Left renal pelvis (tissue), 4 donors: ENCODE results near the gene NTM. TPM values are rescaled to one million over a fixed set of nuclear protein-coding genes. Genes with fewer than 3 reads are reported as not detected.

Experiments
- DNase-seq, 4 donors: peaks; one replicate each; pipeline ENCODE4 v3.0.0-alpha.2; 2013; ENCODE audit warnings: low read depth in 4 of 4, low spot score in 3 of 4
- polyA plus RNA-seq, 4 donors: library from polyadenylated mRNA; unstranded; fragments of 120-200 nt; gene quantifications; one replicate each; pipeline ENCODE4 v1.2.1, GENCODE V29; 2013; ENCODE audit not compliant: insufficient read length in 4 of 4

The NTM gene
- polyA plus RNA-seq, 4 donors, result 41.2 to 80.3 (median 50.2) TPM

DNA sequence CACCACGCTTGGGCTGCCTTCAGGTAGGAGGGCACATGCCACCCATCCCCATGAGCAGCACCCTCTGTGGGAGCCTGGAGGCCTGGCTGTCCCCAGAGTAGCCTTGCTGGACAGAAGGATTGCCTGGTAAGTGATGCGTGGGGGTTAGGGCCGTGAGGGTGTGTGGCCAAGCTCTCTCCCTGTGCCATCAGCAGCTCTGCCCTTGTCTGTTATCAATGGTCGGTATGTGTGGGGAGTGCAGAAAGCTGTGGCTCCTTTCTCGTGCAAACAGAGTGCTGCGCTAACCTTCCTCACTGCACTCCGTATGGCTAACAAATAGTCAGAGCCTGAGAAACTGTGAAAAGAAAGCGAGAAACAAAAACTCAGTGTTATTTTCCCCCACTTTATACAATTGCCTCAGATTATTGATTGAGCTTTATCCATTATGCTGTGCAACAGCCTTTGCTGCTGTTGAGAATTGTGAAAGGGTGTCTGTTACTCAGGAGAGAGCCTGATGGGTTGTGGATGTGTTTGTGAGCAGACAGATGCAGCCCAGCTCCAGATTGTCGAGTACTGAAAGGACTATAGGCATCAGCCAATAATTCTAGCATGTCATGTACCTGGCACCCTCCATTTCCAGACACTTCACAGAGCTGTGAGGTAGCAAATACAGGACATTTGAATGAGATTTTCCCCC, 432.2 kb downstream of the NTM start:
- no peak for DNase-seq

GRCh38 chr11:131807876-131808275, 437.5 kb downstream of the NTM start:
- no peak for DNase-seq

GRCh38 chr11:131808470-131808869, 438.1 kb downstream of the NTM start:
- no peak for DNase-seq

GRCh38 chr11:131809203-131809918, 438.9 kb downstream of the NTM start:
- DNase-seq, result peak in 1 of 4 donors; percentile 12

GRCh38 chr11:131810541-131810940, 440.1 kb downstream of the NTM start:
- DNase-seq, result no peak

DNA sequence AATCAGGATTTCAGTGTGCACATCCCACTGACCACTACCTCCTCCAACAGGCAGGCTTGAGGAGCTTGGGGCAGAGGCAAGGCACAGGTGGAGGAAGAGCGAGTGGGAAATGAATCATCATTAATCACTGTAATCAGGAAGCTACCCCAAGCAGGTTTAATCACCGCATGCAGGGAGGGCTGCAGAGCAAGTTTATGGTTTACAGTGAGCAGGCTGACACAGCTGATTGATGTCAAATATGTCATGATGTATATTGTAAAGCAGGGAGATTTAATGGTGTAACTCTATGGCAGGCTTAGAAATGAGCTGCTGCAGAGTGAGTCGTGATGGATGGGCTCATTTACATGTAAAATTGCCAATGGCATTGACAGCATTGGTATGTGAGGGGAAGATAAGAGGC, 441.0 kb downstream of the NTM start:
- DNase-seq, result no peak

DNA sequence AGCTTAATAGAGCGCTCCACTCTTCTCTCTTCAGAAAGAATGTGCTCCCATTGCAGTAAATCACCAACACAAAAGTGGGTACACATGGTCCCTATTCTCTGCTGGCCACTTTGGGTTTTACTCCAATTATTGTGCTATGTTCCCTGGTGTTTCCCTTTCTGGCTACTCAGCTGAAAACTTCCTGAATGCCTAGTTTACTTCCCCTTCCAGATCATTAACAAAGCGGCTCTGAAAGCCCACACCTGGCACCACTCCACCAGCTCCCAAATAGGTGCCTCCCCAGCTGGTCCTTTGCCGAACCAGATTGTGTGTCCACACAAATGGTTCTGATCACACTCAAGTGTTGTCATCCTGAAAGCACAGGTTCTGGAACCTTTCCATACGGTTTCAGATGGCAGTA, 443.7 kb downstream of the NTM start:
- DNase-seq, result no peak

DNA sequence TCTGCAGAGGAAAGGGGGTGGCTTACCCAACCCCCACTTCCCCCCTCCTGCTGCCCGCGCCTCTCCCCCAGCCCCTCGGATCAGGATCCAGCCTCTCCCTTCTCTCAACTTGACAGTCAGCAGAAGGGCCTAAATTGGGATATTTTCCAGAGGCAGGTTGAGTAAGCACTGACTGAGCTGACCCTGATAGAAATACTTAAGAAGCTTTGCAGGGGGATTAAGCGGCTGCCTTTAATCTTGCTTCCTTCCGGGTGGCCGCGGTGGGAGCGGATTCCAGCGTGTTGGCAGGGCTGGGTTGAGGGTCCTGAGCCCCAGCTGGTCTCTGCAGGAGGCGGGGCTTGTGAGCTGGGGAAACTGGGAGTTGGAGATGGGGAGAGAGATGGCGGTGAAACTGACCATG, 445.2 kb downstream of the NTM start:
- DNase-seq, result no peak

DNA sequence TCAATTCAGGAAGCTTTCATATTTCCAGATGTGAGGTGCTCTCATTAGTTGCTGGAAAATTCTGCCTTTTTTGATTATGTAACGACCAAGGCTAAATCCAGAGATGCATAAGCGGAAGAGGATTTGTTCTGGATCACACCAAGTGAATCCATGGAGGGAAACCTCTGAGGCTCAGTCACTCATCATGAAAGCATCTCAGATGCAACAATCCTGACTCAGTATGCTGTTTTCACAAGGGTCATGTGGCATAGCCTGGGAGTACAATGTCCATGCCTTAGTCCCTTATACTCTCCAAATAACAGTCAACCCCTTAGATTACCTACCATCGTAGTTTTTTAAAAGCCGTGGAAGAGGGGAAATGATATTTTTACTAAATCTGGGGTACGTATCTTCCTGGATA, 445.6 kb downstream of the NTM start:
- DNase-seq, result no peak

DNA sequence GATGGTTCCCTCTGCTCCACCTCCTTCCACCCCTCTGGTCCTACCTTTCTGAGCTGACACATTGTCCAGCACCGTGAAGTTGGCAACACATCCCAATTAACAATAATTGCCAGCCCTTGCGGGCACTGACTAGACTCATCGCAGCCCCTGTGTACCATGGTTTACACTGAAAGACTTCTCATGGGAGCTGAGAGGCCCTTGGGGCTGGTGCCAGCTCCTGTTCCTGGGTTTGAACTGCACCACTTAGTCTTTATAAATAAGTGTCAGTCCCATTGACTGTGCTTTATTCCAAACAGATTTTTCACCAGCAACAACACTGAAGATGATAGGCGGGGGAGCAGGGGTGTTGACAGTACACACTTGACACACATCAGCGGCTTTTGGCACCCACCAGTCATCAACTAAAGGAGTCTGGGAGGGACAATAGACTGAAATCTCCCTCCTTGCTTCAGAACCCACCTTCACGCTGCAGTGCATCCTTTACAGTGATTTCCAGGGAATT, 447.3 kb downstream of the NTM start:
- no peak for DNase-seq

- no peak for DNase-seq
Observed at GRCh38 chr11:131819865-131820264, 449.4 kb downstream of the NTM start.

GRCh38 chr11:131822506-131822905, 452.1 kb downstream of the NTM start:
- DNase-seq, result no peak

DNA sequence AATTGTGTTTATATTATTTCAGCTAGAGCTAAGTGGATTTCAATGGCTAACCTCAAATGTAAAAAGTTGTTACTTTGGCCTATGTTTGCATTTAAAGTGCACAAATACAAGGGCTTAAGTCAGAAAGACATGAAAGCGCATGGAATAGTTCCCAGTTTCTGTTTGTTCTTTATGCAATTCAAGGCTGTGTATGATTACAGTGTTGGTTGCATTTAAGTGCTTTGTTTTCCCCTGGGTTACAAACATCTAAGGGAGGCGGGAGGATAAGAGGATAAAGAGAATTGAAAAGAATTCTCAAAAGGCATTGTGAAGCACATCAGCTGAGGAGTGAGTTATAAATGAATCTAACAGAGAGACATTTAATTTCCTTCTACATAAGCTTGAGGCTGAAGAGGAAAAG, 453.4 kb downstream of the NTM start:
- no peak for DNase-seq

- DNase-seq, result no peak
Observed at GRCh38 chr11:131824771-131825170, 454.4 kb downstream of the NTM start.

DNA sequence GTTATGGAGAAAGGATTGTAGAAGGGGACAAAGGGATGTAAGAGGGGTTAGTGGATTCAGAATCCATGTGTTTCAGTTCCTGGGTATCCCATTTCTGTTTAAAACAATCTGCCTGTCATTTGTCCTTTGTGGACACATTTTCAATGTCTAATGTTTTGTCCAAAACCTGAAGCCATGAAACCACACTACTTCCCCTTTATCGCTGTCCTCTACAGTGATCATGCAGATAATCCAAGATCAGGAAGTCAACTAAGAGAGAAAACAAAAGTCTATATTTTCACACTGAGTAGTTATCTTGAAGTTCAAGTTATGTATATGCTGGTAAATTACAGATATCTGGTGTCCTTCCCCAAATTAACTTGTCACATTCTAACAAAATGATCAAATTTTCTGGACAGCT, 457.0 kb downstream of the NTM start:
- DNase-seq, result no peak

DNA sequence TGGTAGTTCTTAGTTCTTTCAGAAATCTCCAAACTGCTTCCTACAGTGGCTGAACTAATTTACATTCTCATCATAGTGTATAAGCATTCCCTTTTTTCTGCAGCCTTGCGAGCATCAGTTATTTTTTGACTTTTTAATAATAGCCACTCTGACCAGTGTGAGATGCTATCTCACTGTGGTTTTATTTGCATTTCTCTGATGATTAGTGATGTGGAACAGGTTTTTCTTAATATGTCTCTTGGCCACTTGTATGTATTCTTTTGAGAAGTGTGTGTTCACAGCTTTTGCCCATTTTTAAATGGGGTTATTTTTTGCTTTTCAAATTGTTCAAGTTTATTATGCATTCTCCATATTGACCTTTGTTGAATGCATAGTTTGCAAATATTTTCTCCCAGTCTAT, 459.3 kb downstream of the NTM start:
- no peak for DNase-seq

- DNase-seq, result no peak
Observed at GRCh38 chr11:131832079-131832478, 461.7 kb downstream of the NTM start.

- no peak for DNase-seq
Observed at GRCh38 chr11:131833366-131833765, 463.0 kb downstream of the NTM start.

GRCh38 chr11:131837562-131837961, 467.1 kb downstream of the NTM start:
- DNase-seq, result no peak

- DNase-seq, result no peak
Observed at GRCh38 chr11:131838016-131838415, 467.6 kb downstream of the NTM start.

DNA sequence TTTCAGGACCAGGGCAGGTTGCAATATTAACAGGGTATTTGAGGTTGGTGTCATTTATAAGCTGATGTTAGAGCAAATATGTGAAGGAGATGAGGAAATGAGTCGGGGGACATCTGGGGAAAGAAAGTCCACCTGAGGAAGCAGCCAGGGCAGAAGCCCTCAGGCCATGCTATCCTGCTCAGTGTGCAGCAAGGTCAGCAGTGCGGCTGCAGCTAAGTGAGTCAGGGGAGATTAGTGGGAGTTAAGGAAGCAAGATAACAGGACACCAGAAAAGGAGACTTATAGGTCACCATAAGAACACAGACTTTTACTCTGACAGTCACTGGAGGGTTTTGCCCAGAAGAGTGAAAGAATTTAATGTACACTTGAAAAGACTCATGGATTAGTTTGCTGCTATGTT, 468.9 kb downstream of the NTM start:
- DNase-seq, result no peak

- DNase-seq, result no peak
Observed at GRCh38 chr11:131840545-131840944, 470.1 kb downstream of the NTM start.
